Neuronal stem cell (in vitro differentiated cells): Measurements from ENCODE around the gene HGS.

Source experiments
- DNase-seq: peaks from one replicate; pipeline ENCODE4 v3.0.0-alpha.2; 2013; ENCODE audit warnings: low spot score
- H2AFZ ChIP-seq: one replicate; pipeline ENCODE4 v1.6.1; 2013; ENCODE audit warnings: mild to moderate bottlenecking, low read length, inconsistent platforms
- H2AK5ac ChIP-seq: 2 replicates; pipeline ENCODE4 v1.6.1; 2013; ENCODE audit warnings: low read depth, mild to moderate bottlenecking, inconsistent platforms, low read length, moderate library complexity, mixed read lengths
- H2BK120ac ChIP-seq: 2 replicates; pipeline ENCODE4 v1.6.1; 2013; ENCODE audit warnings: low read depth, mild to moderate bottlenecking, inconsistent platforms, low read length, moderate library complexity, mixed read lengths
- H2BK12ac ChIP-seq: one replicate; pipeline ENCODE4 v1.6.1; 2013; ENCODE audit warnings: low read length, inconsistent platforms
- H2BK15ac ChIP-seq: 2 replicates; pipeline ENCODE4 v1.6.1; 2013; ENCODE audit warnings: mild to moderate bottlenecking, low read length, inconsistent platforms, mixed read lengths
- H2BK5ac ChIP-seq: one replicate; pipeline ENCODE4 v1.6.1; 2013; ENCODE audit warnings: inconsistent platforms, mild to moderate bottlenecking, low read length, moderate library complexity
- H3K14ac ChIP-seq: one replicate; pipeline ENCODE4 v1.6.1; 2013; ENCODE audit warnings: low read length, inconsistent platforms
- H3K18ac ChIP-seq: 2 replicates; pipeline ENCODE4 v1.6.1; 2013; ENCODE audit warnings: low read length, inconsistent platforms
- H3K23ac ChIP-seq: 2 replicates; pipeline ENCODE4 v1.6.1; 2013; ENCODE audit warnings: low read depth, mild to moderate bottlenecking, mixed read lengths, low read length, inconsistent platforms; ENCODE audit not compliant: poor library complexity
- H3K27ac ChIP-seq: replicated peaks from 3 replicates; pipeline ENCODE4 v1.5.1; 2013; ENCODE audit warnings: low read length, inconsistent platforms
- H3K27me3 ChIP-seq, 3 experiments: 2 replicates each; pipeline ENCODE4 v1.6.1; 2013; ENCODE audit warnings: low read length in 3 of 3, mild to moderate bottlenecking in 2 of 3, inconsistent platforms in 1 of 3, low read depth in 1 of 3, mixed read lengths in 1 of 3, moderate library complexity in 1 of 3; ENCODE audit not compliant: control insufficient read depth in 3 of 3, insufficient read depth in 3 of 3
- H3K36me3 ChIP-seq, 2 donors: replicated peaks in 1 of 2; 2 replicates each; pipeline ENCODE4 v1.6.1; 2013; ENCODE audit warnings: low read length in 2 of 2; ENCODE audit not compliant: control insufficient read depth in 2 of 2, insufficient read depth in 2 of 2
- H3K4ac ChIP-seq: 2 replicates; pipeline ENCODE4 v1.6.1; 2013; ENCODE audit warnings: inconsistent platforms, mild to moderate bottlenecking, low read length, moderate library complexity
- H3K4me1 ChIP-seq, 2 donors: 1 replicate in 1 of 2; 2 replicates in 1 of 2; pipeline ENCODE4 v1.6.1; 2013; ENCODE audit warnings: low read length in 2 of 2, low read depth in 1 of 2; ENCODE audit not compliant: control insufficient read depth in 2 of 2, insufficient read depth in 1 of 2
- H3K4me2 ChIP-seq: one replicate; pipeline ENCODE4 v1.6.1; 2013; ENCODE audit warnings: mild to moderate bottlenecking, low read length, inconsistent platforms; ENCODE audit not compliant: insufficient read depth, poor library complexity, severe bottlenecking
- H3K4me3 ChIP-seq, 2 donors: 2 replicates each; pipeline ENCODE4 v1.5.1; 2013; ENCODE audit warnings: low read length in 2 of 2, mild to moderate bottlenecking in 2 of 2, inconsistent platforms in 1 of 2, moderate library complexity in 1 of 2
- H3K79me1 ChIP-seq: one replicate; pipeline ENCODE4 v1.6.1; 2013; ENCODE audit warnings: low read depth, mild to moderate bottlenecking, inconsistent platforms, low read length, moderate library complexity
- H3K9ac ChIP-seq: one replicate; pipeline ENCODE4 v1.6.1; 2013; ENCODE audit warnings: mild to moderate bottlenecking, low read depth, low read length, inconsistent platforms; ENCODE audit not compliant: poor library complexity
- H3K9me3 ChIP-seq, 2 donors: replicated peaks in 1 of 2; 2 replicates each; pipeline versions ENCODE3 to v1.6.1; 2013; ENCODE audit warnings: low read length in 2 of 2, mild to moderate bottlenecking in 2 of 2, inconsistent platforms in 1 of 2, low read depth in 1 of 2, mixed read lengths in 1 of 2, moderate library complexity in 1 of 2; ENCODE audit not compliant: control insufficient read depth in 2 of 2, insufficient read depth in 1 of 2
- H4K8ac ChIP-seq: one replicate; pipeline ENCODE4 v1.6.1; 2013; ENCODE audit warnings: low read depth, mild to moderate bottlenecking, inconsistent platforms, low read length, moderate library complexity
- H4K91ac ChIP-seq: one replicate; pipeline ENCODE4 v1.6.1; 2013; ENCODE audit warnings: low read length, low read depth, mild to moderate bottlenecking, inconsistent platforms; ENCODE audit not compliant: poor library complexity
- WGBS, 2 donors: extraction: QIAGEN DNeasy Blood & Tissue Kit; methylation state at CpG; one replicate each; pipeline ENCODE4 v1.1.7; 2013; ENCODE audit warnings: missing lambda C conversion rate in 2 of 2, mixed read lengths in 1 of 2; ENCODE audit not compliant: insufficient read length in 2 of 2, insufficient replicate concordance in 1 of 2; ENCODE audit errors: extremely low coverage in 2 of 2; 5-methylcytosine and 5-hydroxymethylcytosine counted together

The HGS gene

DNA sequence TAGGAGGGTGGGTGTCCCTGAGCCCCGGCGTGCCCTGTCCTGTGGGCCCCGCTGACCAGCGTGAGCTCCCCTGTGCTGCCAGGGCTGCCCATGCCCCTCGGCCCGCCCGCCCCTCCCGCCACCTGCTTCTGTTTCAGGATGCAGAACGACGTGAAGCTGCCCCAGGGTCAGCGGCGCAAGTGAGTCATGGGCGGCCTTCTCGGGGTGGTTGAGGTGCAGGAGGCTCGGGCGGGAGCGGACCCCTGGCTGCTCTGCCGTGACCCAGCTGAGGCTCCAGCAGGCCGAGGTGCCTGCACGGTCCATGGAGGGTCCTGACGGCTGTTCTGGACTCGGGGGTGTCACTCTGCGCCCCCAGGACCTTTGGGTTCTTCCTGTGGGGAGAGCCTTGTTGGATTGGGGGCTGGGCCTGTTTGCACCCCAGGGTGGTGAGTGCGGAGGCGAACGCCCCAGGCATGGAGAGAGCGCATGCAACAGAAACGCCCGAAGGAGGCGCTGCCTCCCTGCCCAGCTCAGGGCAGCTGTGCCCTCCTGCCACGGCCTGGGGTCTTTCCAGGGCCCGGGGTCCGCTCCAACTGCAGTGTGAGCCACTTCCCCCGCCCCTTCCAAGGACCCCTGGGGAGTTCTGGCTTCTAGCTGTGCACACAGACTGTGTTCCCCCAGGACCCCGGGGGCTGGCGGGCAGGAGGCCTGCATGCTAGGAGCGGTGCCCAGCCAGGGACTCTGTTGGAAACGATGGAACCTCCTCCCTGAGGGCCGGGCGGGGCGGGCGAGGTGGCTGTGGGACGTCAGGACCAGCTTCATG, 32.3 kb downstream of the HGS start:
- peaks cover 10 to 38% of the 10 kb centered on the region in 2 donors for H3K36me3 ChIP-seq
- H2BK15ac ChIP-seq, result no peak overlapping the region
- H2BK12ac ChIP-seq, result no peak overlapping the region
- no peak overlapping the region for H4K91ac ChIP-seq
- H2BK5ac ChIP-seq, result no peak overlapping the region
- no peak overlapping the region for H2BK120ac ChIP-seq
- no peaks in the 10 kb centered on the region for H3K9me3 ChIP-seq
- H3K23ac ChIP-seq, result no peak overlapping the region
- no peak overlapping the region for H3K4me3 ChIP-seq
- WGBS, 2 donors, result no CpG with 5 or more reads among the region's 43 CpGs
- no peak overlapping the region for H3K4ac ChIP-seq
- H3K4me1 ChIP-seq, result peaks cover 17 to 19% of the 10 kb centered on the region in 2 donors
- H3K9ac ChIP-seq, result peak overlapping the region; percentile 21
- H2AK5ac ChIP-seq, result no peak overlapping the region
- H3K79me1 ChIP-seq, result peaks cover 26% of the 10 kb centered on the region
- no peak overlapping the region for H3K4me2 ChIP-seq
- no peak overlapping the region for H3K18ac ChIP-seq
- no peak for DNase-seq
- H2AFZ ChIP-seq, result no peak overlapping the region
- H3K14ac ChIP-seq, result no peak overlapping the region
- no peak overlapping the region for H4K8ac ChIP-seq
- H3K27me3 ChIP-seq, result peaks cover 0 to 3% (median 0%) of the 10 kb centered on the region in 3 experiments
- no peak overlapping the region for H3K27ac ChIP-seq

DNA sequence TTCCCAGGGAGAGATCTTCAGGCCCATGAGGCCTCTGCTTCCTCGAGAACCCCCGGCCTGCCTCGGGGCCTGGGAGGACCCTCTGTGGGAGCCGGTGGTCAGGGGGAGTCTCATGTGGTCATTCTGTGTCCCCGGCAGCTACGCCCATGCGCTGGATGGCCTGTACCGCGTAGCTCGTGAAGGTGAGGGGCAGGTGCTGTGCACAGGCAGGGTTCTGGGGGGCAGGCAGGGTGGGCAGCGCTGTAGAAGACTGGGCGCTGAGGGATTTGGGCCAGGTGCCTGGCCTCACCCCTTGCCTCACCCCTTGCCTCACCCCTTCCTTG, 32.8 kb downstream of the HGS start:
- Histone ChIP-seq H3K36me3 (peaks cover 10 to 38% of the 10 kb centered on the region in 2 donors), H2BK120ac (no peak overlapping the region), H3K4me2 (no peak overlapping the region), H4K8ac (no peak overlapping the region), H2AFZ (no peak overlapping the region), H3K4me1 (peaks cover 14 to 15% of the 10 kb centered on the region in 2 donors), H3K79me1 (peaks cover 26% of the 10 kb centered on the region), H2BK12ac (no peak overlapping the region), H3K27ac (no peak overlapping the region), H4K91ac (no peak overlapping the region), H3K4ac (no peak overlapping the region), H3K9me3 (no peaks in the 10 kb centered on the region), H2AK5ac (no peak overlapping the region), H3K4me3 (no peak overlapping the region), H3K18ac (no peak overlapping the region), H3K23ac (no peak overlapping the region), H3K14ac (no peak overlapping the region), H3K9ac (no peak overlapping the region), H3K27me3 (no peaks in the 10 kb centered on the region), H2BK15ac (no peak overlapping the region), H2BK5ac (no peak overlapping the region)
- whole genome bisulfite sequencing, 2 donors, result no CpG with 5 or more reads among the region's 12 CpGs
- no peak for DNase-seq

DNA sequence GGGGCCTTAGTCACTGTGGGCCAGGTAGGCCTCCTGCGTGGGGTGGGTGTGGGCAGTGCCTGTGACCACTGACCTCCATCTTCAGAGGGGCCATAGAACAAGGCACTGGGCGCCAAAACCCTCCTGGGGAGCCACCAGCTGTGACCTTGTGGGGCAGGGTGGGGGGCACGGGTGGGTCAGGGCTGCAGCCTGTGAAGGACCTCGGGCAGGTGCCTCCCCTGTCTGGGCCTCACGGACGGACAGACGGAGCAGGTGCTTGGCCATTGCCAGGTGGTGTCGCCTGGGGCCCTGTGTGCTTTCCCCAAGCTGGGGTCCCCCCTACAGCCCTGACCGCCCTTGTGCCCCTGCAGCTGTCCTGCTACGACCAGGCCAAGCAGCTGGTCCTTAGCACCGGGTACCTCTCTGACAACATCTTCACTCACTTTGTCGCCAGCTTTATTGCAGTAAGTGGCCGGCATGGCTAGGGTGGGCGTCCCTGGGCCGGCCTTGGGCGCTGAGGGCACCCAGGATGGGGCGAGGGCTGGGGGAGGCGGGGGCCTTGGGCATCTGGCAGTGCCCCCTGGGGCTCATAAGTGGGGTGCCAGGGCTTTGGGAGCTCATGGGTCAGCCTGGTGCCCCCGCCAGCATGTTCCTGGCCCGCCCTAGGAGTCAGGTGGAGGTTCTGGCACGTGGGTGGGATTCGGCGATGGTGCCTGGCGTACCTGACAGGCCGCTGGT, 33.4 kb downstream of the HGS start:
- no peak overlapping the region for H2BK120ac ChIP-seq

DNA sequence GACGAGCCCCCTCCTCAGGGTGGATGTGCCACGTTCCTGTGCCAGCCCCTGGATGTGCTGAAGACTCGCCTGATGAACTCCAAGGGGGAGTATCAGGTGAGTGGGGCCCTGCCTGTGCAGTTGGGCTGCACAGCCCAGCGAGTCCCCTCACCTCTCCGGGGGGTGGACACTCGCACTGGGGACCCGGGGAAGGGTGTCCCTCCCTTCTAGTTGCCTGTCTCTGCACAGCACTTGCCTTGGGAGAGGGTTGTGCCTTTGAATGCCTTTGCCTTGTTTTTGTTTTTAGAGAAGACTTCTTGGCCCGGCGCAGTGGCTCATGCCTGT, 33.9 kb downstream of the HGS start:
- no peak overlapping the region for H2AK5ac ChIP-seq
- H2BK120ac ChIP-seq, result no peak overlapping the region
- H3K27ac ChIP-seq, result no peak overlapping the region
- no peak overlapping the region for H4K8ac ChIP-seq
- no peak overlapping the region for H3K4me2 ChIP-seq
- no peak overlapping the region for H3K18ac ChIP-seq
- no peaks in the 10 kb centered on the region for H3K9me3 ChIP-seq
- no peak overlapping the region for H3K14ac ChIP-seq
- H3K23ac ChIP-seq, result no peak overlapping the region
- no peak overlapping the region for H4K91ac ChIP-seq
- H3K9ac ChIP-seq, result no peak overlapping the region
- H3K27me3 ChIP-seq, result no peaks in the 10 kb centered on the region
- DNase-seq, result no peak
- H3K79me1 ChIP-seq, result peaks cover 24% of the 10 kb centered on the region
- no peak overlapping the region for H2BK12ac ChIP-seq
- H3K4me3 ChIP-seq, result no peak overlapping the region
- peaks cover 12 to 14% of the 10 kb centered on the region in 2 donors for H3K4me1 ChIP-seq
- no peak overlapping the region for H3K4ac ChIP-seq
- H2AFZ ChIP-seq, result no peak overlapping the region
- H2BK5ac ChIP-seq, result no peak overlapping the region
- no CpG with 5 or more reads among the region's 9 CpGs for WGBS, 2 donors
- H3K36me3 ChIP-seq, result peaks cover 10 to 38% of the 10 kb centered on the region in 2 donors
- H2BK15ac ChIP-seq, result no peak overlapping the region

More for the DNA sequence above, 33.4 kb downstream of the HGS start:
- H3K23ac ChIP-seq, result no peak overlapping the region
- no peak overlapping the region for H3K4me2 ChIP-seq
- no peak overlapping the region for H2BK12ac ChIP-seq
- peak overlapping the region in 1 of 2 donors; percentile 30 for H3K4me3 ChIP-seq
- H3K36me3 ChIP-seq, result peaks cover 10 to 38% of the 10 kb centered on the region in 2 donors
- no peak overlapping the region for H3K27ac ChIP-seq
- no peak overlapping the region for H3K9ac ChIP-seq
- no peak overlapping the region for H2BK5ac ChIP-seq
- H3K27me3 ChIP-seq, result no peaks in the 10 kb centered on the region
- no peak overlapping the region for H2AFZ ChIP-seq
- H3K18ac ChIP-seq, result no peak overlapping the region
- no peaks in the 10 kb centered on the region for H3K9me3 ChIP-seq
- peaks cover 26% of the 10 kb centered on the region for H3K79me1 ChIP-seq
- no CpG with 5 or more reads among the region's 25 CpGs for WGBS, 2 donors
- peaks cover 14 to 15% of the 10 kb centered on the region in 2 donors for H3K4me1 ChIP-seq
- H3K4ac ChIP-seq, result no peak overlapping the region
- no peak overlapping the region for H2AK5ac ChIP-seq
- no peak overlapping the region for H4K8ac ChIP-seq
- H2BK15ac ChIP-seq, result no peak overlapping the region
- DNase-seq, result no peak
- no peak overlapping the region for H4K91ac ChIP-seq
- H3K14ac ChIP-seq, result no peak overlapping the region
